ENCODE data around the gene ADRB1. TPM values are rescaled to one million over a fixed set of nuclear protein-coding genes. Genes with fewer than 3 reads are reported as not detected.
A peak's percentile ranks its signal among the peaks of the same experiment; 100 is the strongest.

ADRB1 gene
- total RNA-seq: not detected

DNA sequence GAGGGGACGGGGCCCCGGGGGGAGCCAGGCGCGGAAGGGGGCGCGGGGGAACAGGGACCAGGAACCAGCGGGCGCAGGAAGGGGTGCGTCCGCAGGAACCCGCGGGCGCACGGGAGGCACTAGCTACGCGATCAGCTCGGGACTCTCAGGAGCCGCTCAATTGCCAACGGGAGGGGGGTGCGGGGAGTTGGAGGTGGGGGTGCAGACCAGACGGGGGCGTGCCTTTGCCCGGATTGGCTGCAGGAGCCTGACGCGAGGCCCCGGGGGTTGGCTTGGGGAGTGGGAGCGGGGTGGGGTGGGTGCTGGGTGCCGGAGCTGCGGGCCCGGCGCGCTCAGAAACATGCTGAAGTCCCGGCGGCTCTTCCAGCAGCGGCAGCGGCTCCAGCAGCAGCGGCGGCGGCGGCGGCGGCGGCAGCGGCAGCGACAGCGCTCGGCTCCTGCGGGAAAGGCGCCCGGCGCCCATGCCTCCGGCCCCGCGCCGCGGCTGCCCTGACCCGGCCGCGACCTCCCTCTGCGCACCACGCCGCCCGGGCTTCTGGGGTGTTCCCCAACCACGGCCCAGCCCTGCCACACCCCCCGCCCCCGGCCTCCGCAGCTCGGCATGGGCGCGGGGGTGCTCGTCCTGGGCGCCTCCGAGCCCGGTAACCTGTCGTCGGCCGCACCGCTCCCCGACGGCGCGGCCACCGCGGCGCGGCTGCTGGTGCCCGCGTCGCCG lies at the start of gene ADRB1:
Gene ADRB1 (plus strand): TSS at position 335 of the 715 bp plus-strand sequence. CDS start 267 bp downstream, at position 602.
- Mint-ChIP-seq H3K27me3 (peaks cover 56% of the 10 kb centered on the region), H3K36me3 (ENCODE audit: low read depth) (no peaks in the 10 kb centered on the region), H3K9me3 (no peaks in the 10 kb centered on the region), H3K4me1 (peaks cover 12% of the 10 kb centered on the region), H3K27ac (no peak within 1 kb of the TSS), H3K4me3 (peak within 1 kb of the TSS; percentile 68)
- ATAC-seq (replicated peaks): no peak

DNA sequence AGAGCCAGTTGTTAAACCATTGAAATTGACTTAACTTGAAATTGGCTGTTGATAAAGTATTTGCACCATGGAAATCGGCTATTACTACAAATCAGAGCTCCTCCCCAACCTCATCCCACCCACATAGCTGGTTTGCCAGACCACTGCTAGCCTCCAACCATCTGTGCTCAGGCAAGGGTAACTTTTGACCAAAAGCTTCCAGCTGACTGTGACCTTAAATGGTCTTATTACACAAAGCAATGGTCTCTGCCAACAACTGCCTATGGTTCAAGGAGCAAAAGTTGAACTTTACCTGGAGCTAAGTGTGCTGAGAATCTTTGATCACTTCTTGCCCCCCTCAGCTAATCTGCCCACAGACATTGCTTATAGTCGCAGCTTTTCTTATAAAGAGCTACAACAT lies 48.5 kb upstream of the ADRB1 start:
- H3K27me3 Mint-ChIP-seq: peaks cover 35% of the 10 kb centered on the region
- no peak for ATAC-seq (replicated peaks)
- peaks cover 7% of the 10 kb centered on the region for H3K4me1 Mint-ChIP-seq
- H3K27ac Mint-ChIP-seq: no peak overlapping the region
- no peaks in the 10 kb centered on the region for H3K9me3 Mint-ChIP-seq
- H3K4me3 Mint-ChIP-seq: no peak overlapping the region
- H3K36me3 Mint-ChIP-seq (ENCODE audit: low read depth): no peaks in the 10 kb centered on the region

DNA sequence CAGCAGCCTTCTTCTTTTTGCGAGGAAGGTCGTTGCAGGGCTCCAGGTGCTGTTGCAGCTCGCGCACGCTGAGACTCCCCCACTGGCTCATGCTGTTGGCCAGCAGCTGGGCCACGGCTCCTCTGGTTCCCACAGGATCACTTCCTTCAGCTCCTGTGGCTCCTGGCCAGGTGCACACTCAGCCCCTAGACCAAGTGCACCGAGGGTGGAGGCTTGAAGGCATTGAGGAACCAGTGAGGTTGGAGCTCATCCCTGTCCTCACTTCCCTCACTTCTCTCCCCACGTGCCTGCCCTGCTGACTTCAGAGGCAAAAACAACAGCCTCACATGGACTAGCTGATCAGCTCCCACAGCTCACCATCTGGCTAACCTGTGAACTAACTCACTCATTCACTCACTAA lies 46.2 kb upstream of the ADRB1 start:
- Mint-ChIP-seq H3K27ac (no peak overlapping the region), H3K36me3 (ENCODE audit: low read depth) (no peaks in the 10 kb centered on the region), H3K4me1 (peaks cover 7% of the 10 kb centered on the region), H3K4me3 (no peak overlapping the region), H3K9me3 (no peaks in the 10 kb centered on the region), H3K27me3 (peaks cover 24% of the 10 kb centered on the region)
- ATAC-seq (replicated peaks): no peak

DNA sequence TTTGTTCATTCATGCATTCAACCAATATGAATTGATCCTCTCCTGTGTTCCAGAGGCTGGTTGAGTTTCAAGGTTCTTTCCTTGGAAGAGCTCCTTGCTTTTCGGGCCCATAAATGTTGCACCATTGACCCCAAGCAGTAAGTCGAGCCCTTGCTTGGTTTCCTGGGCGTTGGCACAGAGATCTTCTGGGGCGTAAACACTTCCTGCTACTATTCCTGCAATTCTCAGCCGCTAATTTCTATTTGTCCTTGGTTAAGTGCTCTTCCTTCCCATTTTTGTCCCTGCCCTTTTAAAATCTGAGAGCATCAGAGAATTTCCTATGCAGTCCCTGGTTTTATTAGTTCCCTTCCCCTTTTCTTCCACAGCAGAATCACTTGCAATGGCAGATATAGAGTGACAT lies 44.1 kb upstream of the ADRB1 start:
- H3K27me3 Mint-ChIP-seq: peaks cover 24% of the 10 kb centered on the region
- no peak for ATAC-seq (replicated peaks)

DNA sequence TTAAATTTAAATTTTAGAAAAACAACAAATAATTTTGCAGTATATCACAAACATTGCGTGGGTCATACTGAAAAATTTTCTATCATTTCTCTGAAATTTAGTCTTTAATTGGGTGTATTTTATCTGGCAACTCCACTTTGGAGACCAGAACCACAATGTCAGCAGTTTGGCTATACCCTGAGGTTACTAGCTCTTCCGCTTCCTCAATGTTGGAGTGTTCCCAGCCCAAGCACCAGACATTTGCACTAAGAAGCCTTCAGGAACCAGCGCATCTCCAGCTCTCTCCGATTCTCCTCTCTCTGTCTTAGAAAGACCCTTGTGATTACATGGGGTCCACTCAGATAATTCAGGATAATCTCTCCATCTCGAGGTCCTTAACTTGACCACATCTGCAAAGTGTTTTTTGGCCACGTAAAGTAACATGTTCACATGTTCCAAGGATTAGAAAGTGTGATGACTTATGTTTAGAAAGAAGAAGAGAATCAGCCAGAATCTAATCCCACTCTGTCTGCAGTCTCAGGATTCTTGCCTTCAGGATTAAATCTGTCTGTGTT lies 43.1 kb upstream of the ADRB1 start:
- no peak overlapping the region for H3K4me3 Mint-ChIP-seq
- no peaks in the 10 kb centered on the region for H3K9me3 Mint-ChIP-seq
- H3K27me3 Mint-ChIP-seq: peaks cover 32% of the 10 kb centered on the region
- H3K4me1 Mint-ChIP-seq: peaks cover 7% of the 10 kb centered on the region
- no peaks in the 10 kb centered on the region for H3K36me3 Mint-ChIP-seq (ENCODE audit: low read depth)
- ATAC-seq (replicated peaks): no peak
- no peak overlapping the region for H3K27ac Mint-ChIP-seq

More for the DNA sequence above, 44.1 kb upstream of the ADRB1 start:
- Mint-ChIP-seq H3K4me1 (peaks cover 7% of the 10 kb centered on the region), H3K27ac (no peak overlapping the region), H3K9me3 (no peaks in the 10 kb centered on the region), H3K4me3 (no peak overlapping the region), H3K36me3 (ENCODE audit: low read depth) (no peaks in the 10 kb centered on the region)

DNA sequence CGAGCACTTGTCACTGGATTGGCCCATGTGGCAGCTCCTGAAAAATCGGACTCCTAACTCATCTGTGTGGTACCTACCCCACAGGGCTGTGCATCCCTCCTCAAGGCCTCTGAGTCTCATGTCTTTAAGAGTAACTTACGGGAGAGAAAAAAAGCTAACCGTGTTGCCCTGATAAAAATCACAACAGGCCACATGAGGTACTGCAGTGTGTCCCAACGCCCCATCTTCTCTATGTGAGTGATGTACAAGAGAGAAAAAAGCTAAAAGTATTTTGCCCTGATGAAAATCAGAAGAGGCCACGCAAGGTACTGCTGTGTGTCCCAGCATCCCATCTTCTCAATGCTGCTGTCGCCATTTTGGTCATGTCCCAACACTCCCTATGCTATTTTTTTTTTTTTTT lies 41.2 kb upstream of the ADRB1 start:
- Mint-ChIP-seq H3K4me1 (peaks cover 7% of the 10 kb centered on the region), H3K4me3 (no peak overlapping the region), H3K36me3 (ENCODE audit: low read depth) (no peaks in the 10 kb centered on the region), H3K9me3 (no peaks in the 10 kb centered on the region), H3K27ac (no peak overlapping the region), H3K27me3 (peaks cover 21% of the 10 kb centered on the region)
- no peak for ATAC-seq (replicated peaks)

DNA sequence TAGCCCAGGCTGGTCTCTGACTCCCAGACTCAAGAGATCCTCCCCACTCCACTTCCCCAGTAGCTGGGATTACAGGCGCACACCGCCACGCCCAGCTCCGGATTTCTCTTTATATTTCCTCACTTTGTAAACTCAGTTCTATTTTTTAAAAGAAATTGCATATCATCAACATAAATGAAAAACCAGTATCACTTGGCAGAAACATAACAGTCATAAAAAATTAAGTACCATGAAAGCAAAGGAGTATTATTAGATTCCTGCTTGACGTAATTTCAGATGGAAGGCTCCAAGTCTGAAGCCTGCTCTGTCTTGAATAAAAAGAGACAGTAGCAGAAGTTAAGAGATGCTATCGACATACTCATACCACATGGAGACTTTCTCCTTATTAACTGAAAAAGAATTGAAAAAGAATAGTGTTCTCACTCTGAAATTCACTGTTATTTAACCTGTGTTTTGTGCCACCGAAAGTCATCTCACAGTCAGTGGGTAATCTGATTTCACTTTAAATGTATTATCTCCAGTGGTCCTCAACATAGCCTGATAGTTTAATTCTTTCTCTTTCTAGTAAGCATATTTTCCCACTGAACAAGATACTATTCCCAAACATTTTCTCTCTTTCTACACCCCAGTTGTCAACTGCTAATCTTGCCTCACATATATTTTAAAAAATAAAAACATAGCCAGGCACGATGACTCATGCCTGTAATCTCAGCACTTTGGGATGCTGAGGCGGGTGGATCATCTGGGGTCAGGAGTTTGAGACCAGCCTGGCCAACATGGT lies 40.3 kb upstream of the ADRB1 start:
- Mint-ChIP-seq H3K4me3 (no peak overlapping the region), H3K36me3 (ENCODE audit: low read depth) (no peaks in the 10 kb centered on the region), H3K9me3 (no peaks in the 10 kb centered on the region), H3K27ac (no peak overlapping the region), H3K4me1 (peaks cover 7% of the 10 kb centered on the region), H3K27me3 (peaks cover 21% of the 10 kb centered on the region)
- no peak for ATAC-seq (replicated peaks)

DNA sequence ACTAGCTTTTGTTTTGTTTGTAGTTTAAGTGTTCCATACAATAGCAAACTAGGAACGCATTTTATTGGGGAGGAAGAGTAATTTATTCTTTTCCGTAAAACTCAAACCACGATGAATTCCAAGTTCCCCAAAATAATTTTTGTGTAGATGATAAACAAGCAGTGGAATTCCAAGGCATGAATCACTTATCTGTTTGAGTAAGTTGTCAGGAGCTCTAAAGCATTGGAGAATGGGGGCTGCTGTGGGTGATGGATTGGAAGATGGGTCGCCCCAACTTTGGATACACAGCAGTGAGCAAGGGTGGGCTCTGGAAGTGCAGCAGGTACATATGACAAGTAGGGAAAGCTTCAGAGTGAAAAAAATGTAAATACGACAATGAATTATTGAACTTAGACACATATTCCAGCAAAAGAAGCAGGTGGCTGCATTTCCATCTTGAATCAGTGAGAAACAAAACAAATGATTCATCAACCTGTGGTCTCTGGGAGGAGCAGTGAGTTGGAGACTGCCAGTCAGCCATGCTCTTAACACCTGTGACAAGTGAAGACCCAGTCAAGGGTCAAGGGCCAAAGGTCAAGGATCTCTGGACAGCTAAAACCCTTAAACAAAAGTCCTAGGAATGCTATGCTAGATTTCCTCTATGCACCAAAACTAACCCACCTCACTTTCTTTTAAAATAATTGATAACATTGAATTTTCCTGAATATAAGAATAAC lies 34.2 kb upstream of the ADRB1 start:
- H3K27me3 Mint-ChIP-seq: peaks cover 9% of the 10 kb centered on the region

DNA sequence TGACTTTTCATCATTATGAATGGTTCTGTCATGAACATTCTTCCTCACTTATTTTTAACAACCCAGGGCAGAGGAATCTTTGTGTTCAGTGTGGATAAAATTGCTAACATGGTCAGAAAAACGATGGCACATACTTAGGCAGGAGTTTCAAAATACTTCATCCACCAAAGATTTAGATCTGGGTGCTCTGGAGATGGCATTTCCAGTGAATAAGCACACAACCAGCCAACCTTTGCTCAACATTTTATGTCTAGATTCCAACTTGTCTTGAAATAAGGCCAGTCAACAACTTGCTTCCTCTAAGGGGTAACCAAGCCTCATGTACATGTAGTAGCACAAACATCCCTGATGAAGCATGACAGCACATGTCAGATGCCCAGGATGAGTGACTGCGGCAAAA lies 33.4 kb upstream of the ADRB1 start:
- Mint-ChIP-seq H3K27ac (no peak overlapping the region), H3K27me3 (peaks cover 2% of the 10 kb centered on the region), H3K36me3 (ENCODE audit: low read depth) (no peaks in the 10 kb centered on the region), H3K4me3 (no peak overlapping the region), H3K4me1 (no peaks in the 10 kb centered on the region), H3K9me3 (no peaks in the 10 kb centered on the region)
- no peak for ATAC-seq (replicated peaks)

More for the DNA sequence above, 34.2 kb upstream of the ADRB1 start:
- H3K4me1 Mint-ChIP-seq: no peaks in the 10 kb centered on the region
- no peaks in the 10 kb centered on the region for H3K9me3 Mint-ChIP-seq
- no peak overlapping the region for H3K27ac Mint-ChIP-seq
- peak; percentile 34 for ATAC-seq (replicated peaks)
- no peaks in the 10 kb centered on the region for H3K36me3 Mint-ChIP-seq (ENCODE audit: low read depth)
- no peak overlapping the region for H3K4me3 Mint-ChIP-seq

DNA sequence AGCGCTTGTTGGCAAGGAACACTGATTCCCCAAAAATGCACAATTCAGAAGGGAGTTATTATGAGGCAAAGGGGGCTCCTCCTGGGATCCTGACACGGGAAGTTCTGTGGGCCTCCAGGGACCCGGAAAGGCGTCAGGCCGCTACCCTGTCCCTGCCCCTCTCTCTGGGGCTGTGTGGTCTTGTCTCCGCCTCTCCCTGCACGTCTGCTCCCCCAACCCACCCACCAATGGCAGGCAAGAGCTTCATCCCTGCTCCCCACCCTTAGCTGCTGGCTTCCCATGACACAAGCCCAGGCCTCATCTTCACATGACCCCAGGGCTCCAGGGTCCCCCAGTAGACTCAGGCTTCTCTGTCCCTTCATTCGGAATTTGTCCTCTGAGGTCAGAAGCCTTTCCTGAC lies 31.0 kb upstream of the ADRB1 start:
- Mint-ChIP-seq H3K36me3 (ENCODE audit: low read depth) (no peaks in the 10 kb centered on the region), H3K4me3 (no peak overlapping the region), H3K27me3 (peaks cover 5% of the 10 kb centered on the region), H3K4me1 (no peaks in the 10 kb centered on the region), H3K27ac (no peak overlapping the region), H3K9me3 (peaks cover 5% of the 10 kb centered on the region)
- ATAC-seq (replicated peaks): no peak

DNA sequence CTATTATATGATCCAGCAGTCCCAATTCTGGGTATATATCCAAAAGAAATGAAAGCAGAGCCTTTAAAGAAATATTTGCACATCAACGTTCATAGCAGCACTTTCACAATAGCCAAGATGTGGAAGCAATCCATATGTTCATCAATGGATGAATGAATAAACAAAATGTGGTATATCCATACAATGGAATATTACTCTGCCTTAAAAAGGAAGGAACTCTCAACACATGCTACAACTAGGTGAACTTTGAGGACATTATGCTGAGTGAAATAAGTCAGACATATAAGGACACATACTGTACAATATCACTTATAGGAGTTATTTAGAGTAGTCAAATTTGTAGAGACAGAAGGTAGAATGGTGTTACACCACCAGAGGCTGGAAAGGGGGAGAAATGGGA lies 28.0 kb upstream of the ADRB1 start:
- no peaks in the 10 kb centered on the region for H3K4me1 Mint-ChIP-seq
- H3K27ac Mint-ChIP-seq: no peak overlapping the region
- ATAC-seq (replicated peaks): no peak
- H3K27me3 Mint-ChIP-seq: peaks cover 8% of the 10 kb centered on the region
- no peak overlapping the region for H3K4me3 Mint-ChIP-seq
- H3K36me3 Mint-ChIP-seq (ENCODE audit: low read depth): no peaks in the 10 kb centered on the region
- H3K9me3 Mint-ChIP-seq: peaks cover 5% of the 10 kb centered on the region

DNA sequence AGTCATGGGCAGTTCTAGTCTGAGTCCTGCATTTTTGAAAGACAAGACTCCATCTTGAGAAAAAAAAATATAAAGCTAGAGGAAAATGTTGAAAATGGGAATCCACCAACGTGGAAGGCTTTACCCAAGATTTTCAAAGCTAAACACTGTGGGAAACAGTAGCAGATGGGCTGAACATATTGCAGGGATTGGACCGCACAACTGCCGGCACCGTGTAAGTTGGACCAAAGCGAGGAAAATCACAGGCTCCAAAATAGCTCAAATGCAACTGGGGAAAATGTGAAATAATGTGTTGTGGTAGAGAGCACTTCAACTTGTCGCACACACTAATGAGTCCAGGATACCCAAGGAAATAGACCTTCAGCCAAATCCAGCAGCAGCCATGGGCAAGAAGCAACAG lies 26.4 kb upstream of the ADRB1 start:
- Mint-ChIP-seq H3K4me1 (no peaks in the 10 kb centered on the region), H3K9me3 (peaks cover 5% of the 10 kb centered on the region), H3K27ac (no peak overlapping the region), H3K36me3 (ENCODE audit: low read depth) (no peaks in the 10 kb centered on the region), H3K27me3 (peaks cover 8% of the 10 kb centered on the region), H3K4me3 (no peak overlapping the region)
- ATAC-seq (replicated peaks): no peak

DNA sequence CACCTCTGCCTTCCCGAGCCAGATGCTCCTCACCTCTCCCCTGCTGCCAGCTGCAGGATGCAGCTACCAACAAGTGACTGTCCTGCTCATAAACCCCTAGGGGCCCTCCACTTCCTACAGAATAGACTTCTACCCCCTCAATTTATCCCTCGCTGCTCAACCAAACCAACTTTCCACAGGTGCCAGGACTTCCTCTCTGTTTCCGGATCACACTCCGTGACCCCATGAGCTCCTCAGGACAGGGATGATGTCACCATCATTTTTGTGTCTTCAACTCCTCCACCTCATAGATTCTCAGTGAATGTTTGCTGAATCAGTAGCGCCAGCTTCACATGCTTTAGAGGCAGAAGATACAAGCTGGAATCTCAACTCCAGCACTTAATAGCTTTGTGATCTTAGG lies 25.8 kb upstream of the ADRB1 start:
- no peaks in the 10 kb centered on the region for H3K4me1 Mint-ChIP-seq
- no peaks in the 10 kb centered on the region for H3K36me3 Mint-ChIP-seq (ENCODE audit: low read depth)
- ATAC-seq (replicated peaks): no peak
- no peak overlapping the region for H3K27ac Mint-ChIP-seq
- peaks cover 5% of the 10 kb centered on the region for H3K9me3 Mint-ChIP-seq
- H3K4me3 Mint-ChIP-seq: no peak overlapping the region
- H3K27me3 Mint-ChIP-seq: peaks cover 8% of the 10 kb centered on the region

DNA sequence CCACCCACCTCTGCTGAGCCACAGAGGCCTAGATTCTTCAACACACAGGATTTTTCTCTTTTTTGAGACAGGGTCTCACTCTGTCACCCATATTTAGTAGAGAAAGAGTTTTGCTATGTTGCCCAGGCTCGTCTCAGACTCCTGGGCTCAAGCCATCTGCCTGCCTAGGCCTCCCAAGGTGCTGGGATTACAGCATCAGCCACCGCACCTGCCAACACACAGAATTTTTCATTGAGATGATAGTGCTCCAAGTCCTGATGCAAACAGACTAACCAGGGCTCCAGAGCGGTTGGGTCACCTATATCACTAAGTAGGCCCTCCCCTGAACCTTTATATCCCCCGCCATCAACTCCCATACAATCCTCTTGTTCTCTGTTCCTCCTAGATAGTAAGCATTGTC lies 24.4 kb upstream of the ADRB1 start:
- Mint-ChIP-seq H3K27ac (no peak overlapping the region), H3K9me3 (peaks cover 5% of the 10 kb centered on the region), H3K4me1 (no peaks in the 10 kb centered on the region), H3K4me3 (no peak overlapping the region), H3K36me3 (ENCODE audit: low read depth) (no peaks in the 10 kb centered on the region), H3K27me3 (peaks cover 8% of the 10 kb centered on the region)
- ATAC-seq (replicated peaks): no peak
